Natural killer cell (primary cell): ENCODE results near the gene CREBBP. TPM values are rescaled to one million over a fixed set of nuclear protein-coding genes. Genes with fewer than 3 reads are reported as not detected.
A peak's percentile ranks its signal among the peaks of the same experiment; 100 is the strongest.

Experiments
- ATAC-seq, 3 donors: fragments of 150-1000 bp in 2 of 3; fragments of 200-7000 bp in 1 of 3; cut with Tn5 transposase; 1 replicate in 1 of 3; 2 replicates in 2 of 3; pipeline ENCODE4 v1.10.0; 2021; ENCODE audit warnings: mild to moderate bottlenecking in 2 of 3, moderate library complexity in 2 of 3
- DNase-seq, 2 donors: peaks; one replicate each; pipeline versions ENCODE4 v3.0.0 to v3.0.0-alpha.2; 2013 to 2021; ENCODE audit warnings: mixed read lengths in 1 of 2
- H3K27ac ChIP-seq: one replicate; pipeline ENCODE4 v1.5.1; 2013; ENCODE audit warnings: mild to moderate bottlenecking, low read length
- H3K27me3 ChIP-seq: one replicate; pipeline ENCODE4 v1.6.1; 2013; ENCODE audit warnings: low read length; ENCODE audit not compliant: control insufficient read depth, insufficient read depth
- H3K36me3 ChIP-seq: one replicate; pipeline ENCODE4 v1.6.1; 2013; ENCODE audit warnings: low read length; ENCODE audit not compliant: control insufficient read depth, insufficient read depth
- H3K4me1 ChIP-seq: one replicate; pipeline ENCODE4 v1.6.1; 2013; ENCODE audit warnings: low read length; ENCODE audit not compliant: control insufficient read depth, insufficient read depth
- H3K4me3 ChIP-seq: one replicate; pipeline ENCODE4 v1.5.1; 2013; ENCODE audit warnings: low read length
- H3K9me3 ChIP-seq: one replicate; pipeline ENCODE4 v1.6.1; 2013; ENCODE audit warnings: low read length; ENCODE audit not compliant: control insufficient read depth, insufficient read depth
- H3K27ac Mint-ChIP-seq, 2 donors: one replicate each; pipeline ENCODE4 v1.8.0; 2022; ENCODE audit warnings: mild to moderate bottlenecking in 2 of 2, mixed read lengths in 2 of 2, moderate library complexity in 1 of 2
- H3K27me3 Mint-ChIP-seq, 2 donors: one replicate each; pipeline ENCODE4 v1.8.0; 2022; ENCODE audit warnings: low read depth in 2 of 2, mixed read lengths in 2 of 2
- H3K36me3 Mint-ChIP-seq: one replicate; pipeline ENCODE4 v1.8.0; 2022; ENCODE audit warnings: mixed read lengths
- H3K4me1 Mint-ChIP-seq, 2 donors: one replicate each; pipeline ENCODE4 v1.8.0; 2022; ENCODE audit warnings: mixed read lengths in 2 of 2
- H3K4me3 Mint-ChIP-seq: one replicate; pipeline ENCODE4 v1.8.0; 2022; ENCODE audit warnings: mild to moderate bottlenecking, moderate library complexity, mixed read lengths
- H3K9me3 Mint-ChIP-seq, 2 donors: one replicate each; pipeline ENCODE4 v1.8.0; 2022; ENCODE audit warnings: mixed read lengths in 2 of 2
- CTCF ChIP-seq: fragments of 200-600 bp; IDR thresholded peaks from one replicate; pipeline ENCODE4 v1.8.0; 2022; ENCODE audit warnings: antibody characterized with exemption
- WGBS: methylation state at CpG from one replicate; pipeline ENCODE4 v1.1.7; 2013; ENCODE audit warnings: missing lambda C conversion rate; ENCODE audit not compliant: insufficient coverage; 5-methylcytosine and 5-hydroxymethylcytosine counted together
- intact Hi-C: fragments of 100-400 bp; cut with micrococcal nuclease; formaldehyde crosslinking; loops from one replicate; pipeline ENCODE4 v1.14.2; 2022
- total RNA-seq, 4 donors: library from RNA; stranded (reverse); fragments of 120-200 nt in 1 of 4; gene quantifications; one replicate each; pipeline versions ENCODE4 v1.2.3 to v1.2.4, GENCODE V29; 2013 to 2022

The CREBBP gene
- total RNA-seq, 3 donors from 2014 or later (not counting 1 experiment from before 2014, with no cell fraction given): 197 to 234 (median 224) TPM

DNA sequence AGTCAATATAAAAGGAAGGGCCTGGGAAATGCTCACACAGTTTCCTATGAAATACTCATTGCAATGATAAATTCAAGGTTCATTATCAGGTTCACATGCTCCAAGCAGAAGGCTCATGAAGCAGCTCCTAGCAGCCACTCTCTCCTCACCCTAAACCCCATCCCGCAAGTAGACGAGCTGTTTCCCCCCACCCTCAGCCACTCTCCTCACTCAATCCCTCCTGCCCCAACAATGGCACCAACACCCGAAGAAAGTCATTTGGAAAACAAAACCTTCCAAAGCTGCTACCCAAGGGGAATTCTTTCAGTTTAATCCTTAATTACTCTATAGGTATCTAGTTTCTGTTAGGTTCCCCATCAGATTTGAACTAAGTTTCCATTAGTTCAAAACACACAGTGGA is 69.7 kb downstream of the CREBBP start:
- Mint-ChIP-seq H3K36me3 (peaks cover 10% of the 10 kb centered on the region), H3K4me1 (peaks cover 85 to 90% of the 10 kb centered on the region in 2 donors), H3K27ac (peak overlapping the region in 1 of 2 donors; percentile 28), H3K4me3 (peak overlapping the region; percentile 43), H3K27me3 (no peaks in the 10 kb centered on the region), H3K9me3 (no peaks in the 10 kb centered on the region)
- no peak overlapping the region for H3K4me3 ChIP-seq
- no peaks in the 10 kb centered on the region for H3K27me3 ChIP-seq
- no peak overlapping the region for H3K27ac ChIP-seq
- DNase-seq (no peak), ATAC-seq (no peak)
- WGBS: 93% methylated on average over 3 of the region's 3 CpGs
- intact Hi-C loops: loop anchor here (1.0 kb wide), 1 partner anchor 11 kb away; no protein-coding TSS in a partner anchor
- no peak for TF ChIP-seq CTCF
- H3K4me1 ChIP-seq: peaks cover 63% of the 10 kb centered on the region
- peaks cover 10% of the 10 kb centered on the region for H3K36me3 ChIP-seq
- no peaks in the 10 kb centered on the region for H3K9me3 ChIP-seq

GRCh38 chr16:3810198-3810664 is 70.3 kb downstream of the CREBBP start:
- 51% methylated on average over 5 of the region's 6 CpGs for WGBS
- peak overlapping the region; percentile 43 for H3K4me3 Mint-ChIP-seq
- no peak overlapping the region for H3K4me3 ChIP-seq
- H3K9me3 ChIP-seq: no peaks in the 10 kb centered on the region
- peaks cover 10% of the 10 kb centered on the region for H3K36me3 ChIP-seq
- TF ChIP-seq CTCF: no peak
- peaks cover 10% of the 10 kb centered on the region for H3K36me3 Mint-ChIP-seq
- peak overlapping the region in 1 of 2 donors; percentile 28 for H3K27ac Mint-ChIP-seq
- intact Hi-C loops: loop anchor here (1.0 kb wide), 1 partner anchor 10 kb away; no protein-coding TSS in a partner anchor
- H3K4me1 Mint-ChIP-seq: peaks cover 91 to 95% of the 10 kb centered on the region in 2 donors
- H3K4me1 ChIP-seq: peaks cover 64% of the 10 kb centered on the region
- peak in 2 of 3 donors; percentile 75 to 83 for ATAC-seq
- no peaks in the 10 kb centered on the region for H3K9me3 Mint-ChIP-seq
- DNase-seq: no peak
- no peaks in the 10 kb centered on the region for H3K27me3 ChIP-seq
- H3K27me3 Mint-ChIP-seq: no peaks in the 10 kb centered on the region
- no peak overlapping the region for H3K27ac ChIP-seq

DNA sequence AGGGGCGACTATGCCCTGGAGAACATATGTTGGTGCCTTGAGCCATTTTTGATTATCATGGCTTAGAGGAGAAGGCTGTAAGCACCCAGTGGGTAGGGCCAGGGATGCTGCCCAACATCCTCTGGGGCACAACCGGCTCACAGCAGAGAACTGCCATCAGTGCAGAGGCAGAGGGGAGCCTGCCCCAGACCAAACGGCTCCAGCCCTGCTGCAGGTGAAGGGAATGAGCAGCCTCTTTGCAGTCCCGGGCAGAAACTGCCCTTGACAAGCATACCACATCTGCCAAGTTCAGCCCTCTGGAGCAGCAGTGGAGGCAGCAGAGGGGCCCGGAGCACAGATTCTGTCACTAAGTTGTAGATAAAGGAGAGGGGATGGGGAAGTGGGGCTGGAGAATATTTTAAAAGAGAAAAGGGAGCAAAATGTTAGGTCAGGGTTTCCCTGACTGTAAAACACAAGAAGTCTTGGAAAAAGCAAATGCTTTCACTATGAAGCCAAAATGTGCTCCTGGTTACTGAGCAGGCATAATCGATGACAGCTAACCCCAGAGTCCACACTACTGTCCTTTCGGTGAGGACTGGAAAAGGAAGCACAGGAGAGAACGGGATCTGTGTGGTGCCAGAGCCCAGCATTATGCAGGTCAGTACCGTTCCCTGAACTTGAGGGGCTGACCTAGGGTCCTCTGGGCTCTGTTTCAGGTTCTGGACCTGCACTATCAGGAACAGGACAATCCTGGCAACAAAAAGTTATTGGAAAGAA is 72.0 kb downstream of the CREBBP start:
- Histone ChIP-seq H3K4me1 (peaks cover 73% of the 10 kb centered on the region), H3K27me3 (no peaks in the 10 kb centered on the region), H3K9me3 (no peaks in the 10 kb centered on the region), H3K36me3 (peaks cover 10% of the 10 kb centered on the region), H3K4me3 (no peak overlapping the region), H3K27ac (no peak overlapping the region)
- peaks cover 10% of the 10 kb centered on the region for H3K36me3 Mint-ChIP-seq
- H3K4me1 Mint-ChIP-seq: peaks cover 91 to 95% of the 10 kb centered on the region in 2 donors
- no peaks in the 10 kb centered on the region for H3K9me3 Mint-ChIP-seq
- DNase-seq: no peak
- H3K4me3 Mint-ChIP-seq: peak overlapping the region; percentile 25
- intact Hi-C loops: no loop called here
- no peaks in the 10 kb centered on the region for H3K27me3 Mint-ChIP-seq
- H3K27ac Mint-ChIP-seq: no peak overlapping the region
- WGBS: 97% methylated on average over 9 of the region's 9 CpGs
- no peak for TF ChIP-seq CTCF
- no peak for ATAC-seq
